ENCODE data around the gene AP2A1.

AP2A1 gene

GRCh38 chr19:49835562-49835961 lies 68.8 kb downstream of the AP2A1 start:
- no peak overlapping the region for H3K27ac ChIP-seq (ENCODE audit: low read length, poor library complexity, severe bottlenecking)
- no peak for DNase-seq
- H3K4ac ChIP-seq (ENCODE audit: low read depth in 1 of 2, low read length in 2 of 2): no peak overlapping the region
- no peak overlapping the region for H2AFZ ChIP-seq (ENCODE audit: low read depth, low read length)
- H3K9me3 ChIP-seq (ENCODE audit: control insufficient read depth, low read length): no peaks in the 10 kb centered on the region
- H3K36me3 ChIP-seq (ENCODE audit: control insufficient read depth in 1 of 2, insufficient read depth in 2 of 2, low read depth in 1 of 2, low read length in 2 of 2): peaks cover 92 to 97% of the 10 kb centered on the region in 2 experiments
- H3K79me1 ChIP-seq (replicated peaks; ENCODE audit: low read length, poor library complexity, severe bottlenecking): peaks cover 43% of the 10 kb centered on the region
- WGBS: 96% methylated on average over 8 of the region's 12 CpGs
- H3K9ac ChIP-seq (ENCODE audit: low read length): no peak overlapping the region
- no peak overlapping the region for H2BK120ac ChIP-seq (ENCODE audit: low read depth, low read length)
- no peak overlapping the region for H3K4me2 ChIP-seq (ENCODE audit: low read length, poor library complexity, severe bottlenecking)
- no peak overlapping the region for H4K91ac ChIP-seq (ENCODE audit: low read length)
- no peak overlapping the region for H2BK12ac ChIP-seq (ENCODE audit: low read length in 2 of 2)
- H2BK5ac ChIP-seq (ENCODE audit: low read depth, low read length, poor library complexity, severe bottlenecking): no peak overlapping the region
- no peak overlapping the region for H3K4me3 ChIP-seq (ENCODE audit: insufficient read depth in 1 of 2, low read depth in 1 of 2, low read length in 2 of 2)
- no peak overlapping the region for H3K18ac ChIP-seq (ENCODE audit: low read depth in 1 of 2, low read length in 2 of 2)
- H3K23ac ChIP-seq (ENCODE audit: low read length in 2 of 2): no peak overlapping the region
- H2AK5ac ChIP-seq (ENCODE audit: low read length, severe bottlenecking): no peak overlapping the region
- H3K14ac ChIP-seq (ENCODE audit: low read length in 2 of 2): no peak overlapping the region
- H3K27me3 ChIP-seq (ENCODE audit: control insufficient read depth in 1 of 2, insufficient read depth in 1 of 2, low read length in 2 of 2): no peaks in the 10 kb centered on the region
- peaks cover 28% of the 10 kb centered on the region for H3K4me1 ChIP-seq (ENCODE audit: control insufficient read depth, insufficient read depth, low read depth, low read length)
- no peak overlapping the region for H4K8ac ChIP-seq (ENCODE audit: low read length)
- H2BK15ac ChIP-seq (ENCODE audit: low read depth, poor library complexity, severe bottlenecking): peak overlapping the region; percentile 7

GRCh38 chr19:49836176-49837008 lies 69.6 kb downstream of the AP2A1 start:
- no peak overlapping the region for H3K4ac ChIP-seq (ENCODE audit: low read depth in 1 of 2, low read length in 2 of 2)
- no peak overlapping the region for H2BK15ac ChIP-seq (ENCODE audit: low read depth, poor library complexity, severe bottlenecking)
- no peak overlapping the region for H3K14ac ChIP-seq (ENCODE audit: low read length in 2 of 2)
- H2BK120ac ChIP-seq (ENCODE audit: low read depth, low read length): no peak overlapping the region
- H2BK5ac ChIP-seq (ENCODE audit: low read depth, low read length, poor library complexity, severe bottlenecking): no peak overlapping the region
- no peak overlapping the region for H2BK12ac ChIP-seq (ENCODE audit: low read length in 2 of 2)
- peaks cover 89 to 96% of the 10 kb centered on the region in 2 experiments for H3K36me3 ChIP-seq (ENCODE audit: control insufficient read depth in 1 of 2, insufficient read depth in 2 of 2, low read depth in 1 of 2, low read length in 2 of 2)
- no peak for DNase-seq
- H3K4me2 ChIP-seq (ENCODE audit: low read length, poor library complexity, severe bottlenecking): no peak overlapping the region
- no peak overlapping the region for H2AFZ ChIP-seq (ENCODE audit: low read depth, low read length)
- H3K27ac ChIP-seq (ENCODE audit: low read length, poor library complexity, severe bottlenecking): peak overlapping the region; percentile 8
- H4K8ac ChIP-seq (ENCODE audit: low read length): no peak overlapping the region
- WGBS: 98% methylated on average over 20 of the region's 20 CpGs
- H4K91ac ChIP-seq (ENCODE audit: low read length): no peak overlapping the region
- H3K23ac ChIP-seq (ENCODE audit: low read length in 2 of 2): no peak overlapping the region
- H3K79me1 ChIP-seq (replicated peaks; ENCODE audit: low read length, poor library complexity, severe bottlenecking): peaks cover 40% of the 10 kb centered on the region
- H3K4me1 ChIP-seq (ENCODE audit: control insufficient read depth, insufficient read depth, low read depth, low read length): peaks cover 22% of the 10 kb centered on the region
- H3K9ac ChIP-seq (ENCODE audit: low read length): no peak overlapping the region
- no peaks in the 10 kb centered on the region for H3K9me3 ChIP-seq (ENCODE audit: control insufficient read depth, low read length)
- H3K4me3 ChIP-seq (ENCODE audit: insufficient read depth in 1 of 2, low read depth in 1 of 2, low read length in 2 of 2): no peak overlapping the region
- no peak overlapping the region for H2AK5ac ChIP-seq (ENCODE audit: low read length, severe bottlenecking)
- no peaks in the 10 kb centered on the region for H3K27me3 ChIP-seq (ENCODE audit: control insufficient read depth in 1 of 2, insufficient read depth in 1 of 2, low read length in 2 of 2)
- H3K18ac ChIP-seq (ENCODE audit: low read depth in 1 of 2, low read length in 2 of 2): no peak overlapping the region

- H4K91ac ChIP-seq (ENCODE audit: low read length): no peak overlapping the region
- H3K18ac ChIP-seq (ENCODE audit: low read depth in 1 of 2, low read length in 2 of 2): no peak overlapping the region
- H3K36me3 ChIP-seq (ENCODE audit: control insufficient read depth in 1 of 2, insufficient read depth in 2 of 2, low read depth in 1 of 2, low read length in 2 of 2): peaks cover 83 to 91% of the 10 kb centered on the region in 2 experiments
- H3K14ac ChIP-seq (ENCODE audit: low read length in 2 of 2): no peak overlapping the region
- no peak overlapping the region for H3K4me3 ChIP-seq (ENCODE audit: insufficient read depth in 1 of 2, low read depth in 1 of 2, low read length in 2 of 2)
- peak overlapping the region; percentile 9 for H3K27ac ChIP-seq (ENCODE audit: low read length, poor library complexity, severe bottlenecking)
- no peak overlapping the region for H4K8ac ChIP-seq (ENCODE audit: low read length)
- no peak overlapping the region for H2AFZ ChIP-seq (ENCODE audit: low read depth, low read length)
- no peak overlapping the region for H2BK15ac ChIP-seq (ENCODE audit: low read depth, poor library complexity, severe bottlenecking)
- no peaks in the 10 kb centered on the region for H3K27me3 ChIP-seq (ENCODE audit: control insufficient read depth in 1 of 2, insufficient read depth in 1 of 2, low read length in 2 of 2)
- WGBS: 79% methylated on average over 5 of the region's 5 CpGs
- no peak overlapping the region for H3K4ac ChIP-seq (ENCODE audit: low read depth in 1 of 2, low read length in 2 of 2)
- no peak overlapping the region for H2AK5ac ChIP-seq (ENCODE audit: low read length, severe bottlenecking)
- H2BK120ac ChIP-seq (ENCODE audit: low read depth, low read length): no peak overlapping the region
- no peak overlapping the region for H3K9ac ChIP-seq (ENCODE audit: low read length)
- H3K79me1 ChIP-seq (replicated peaks; ENCODE audit: low read length, poor library complexity, severe bottlenecking): peaks cover 37% of the 10 kb centered on the region
- no peak overlapping the region for H2BK5ac ChIP-seq (ENCODE audit: low read depth, low read length, poor library complexity, severe bottlenecking)
- no peak overlapping the region for H3K4me2 ChIP-seq (ENCODE audit: low read length, poor library complexity, severe bottlenecking)
- no peak overlapping the region for H2BK12ac ChIP-seq (ENCODE audit: low read length in 2 of 2)
- no peak overlapping the region for H3K23ac ChIP-seq (ENCODE audit: low read length in 2 of 2)
- H3K4me1 ChIP-seq (ENCODE audit: control insufficient read depth, insufficient read depth, low read depth, low read length): peaks cover 22% of the 10 kb centered on the region
- no peak for DNase-seq
- no peaks in the 10 kb centered on the region for H3K9me3 ChIP-seq (ENCODE audit: control insufficient read depth, low read length)
Measured at GRCh38 chr19:49837009-49837310, 70.2 kb downstream of the AP2A1 start.

- Histone ChIP-seq H3K23ac (ENCODE audit: low read length in 2 of 2) (no peak overlapping the region), H4K91ac (ENCODE audit: low read length) (no peak overlapping the region)
Measured at GRCh38 chr19:49837425-49837824, 70.6 kb downstream of the AP2A1 start.

More at GRCh38 chr19:49837425-49837824, 70.6 kb downstream of the AP2A1 start:
- Histone ChIP-seq H3K79me1 (replicated peaks; ENCODE audit: low read length, poor library complexity, severe bottlenecking) (peaks cover 37% of the 10 kb centered on the region), H2BK12ac (ENCODE audit: low read length in 2 of 2) (no peak overlapping the region), H4K8ac (ENCODE audit: low read length) (no peak overlapping the region), H3K14ac (ENCODE audit: low read length in 2 of 2) (no peak overlapping the region), H3K27me3 (ENCODE audit: control insufficient read depth in 1 of 2, insufficient read depth in 1 of 2, low read length in 2 of 2) (no peaks in the 10 kb centered on the region), H3K27ac (ENCODE audit: low read length, poor library complexity, severe bottlenecking) (no peak overlapping the region), H3K9ac (ENCODE audit: low read length) (no peak overlapping the region), H2BK120ac (ENCODE audit: low read depth, low read length) (no peak overlapping the region), H2AFZ (ENCODE audit: low read depth, low read length) (no peak overlapping the region), H2BK5ac (ENCODE audit: low read depth, low read length, poor library complexity, severe bottlenecking) (no peak overlapping the region), H3K9me3 (ENCODE audit: control insufficient read depth, low read length) (no peaks in the 10 kb centered on the region), H3K4me2 (ENCODE audit: low read length, poor library complexity, severe bottlenecking) (no peak overlapping the region), H2AK5ac (ENCODE audit: low read length, severe bottlenecking) (no peak overlapping the region), H3K4me1 (ENCODE audit: control insufficient read depth, insufficient read depth, low read depth, low read length) (peaks cover 19% of the 10 kb centered on the region), H3K18ac (ENCODE audit: low read depth in 1 of 2, low read length in 2 of 2) (no peak overlapping the region), H3K36me3 (ENCODE audit: control insufficient read depth in 1 of 2, insufficient read depth in 2 of 2, low read depth in 1 of 2, low read length in 2 of 2) (peaks cover 83 to 86% of the 10 kb centered on the region in 2 experiments), H3K4ac (ENCODE audit: low read depth in 1 of 2, low read length in 2 of 2) (no peak overlapping the region), H3K4me3 (ENCODE audit: insufficient read depth in 1 of 2, low read depth in 1 of 2, low read length in 2 of 2) (no peak overlapping the region), H2BK15ac (ENCODE audit: low read depth, poor library complexity, severe bottlenecking) (no peak overlapping the region)
- DNase-seq: no peak
- WGBS: 97% methylated on average over 9 of the region's 9 CpGs

Measured in mesenchymal stem cell (in vitro differentiated cells and primary cell).